ENCODE results near the gene PSD. TPM values are rescaled to one million over a fixed set of nuclear protein-coding genes. Genes with fewer than 3 reads are reported as not detected.
A peak's percentile ranks its signal among the peaks of the same experiment; 100 is the strongest.

The PSD gene
- total RNA-seq, 4 donors from 2014 or later = 88.0 to 268 (median 108) TPM

GRCh38 chr10:102375250-102375649 lies 43.3 kb downstream of the PSD start:
- Histone ChIP-seq H3K4me1 (no peaks in the 10 kb centered on the region), H3K9me3 (no peaks in the 10 kb centered on the region), H3K36me3 (peaks cover 89 to 100% (median 95%) of the 10 kb centered on the region in 4 donors), H3K27me3 (no peaks in the 10 kb centered on the region), H3K4me3 (no peak overlapping the region), H3K27ac (replicated peaks in 1 of 4) (no peak overlapping the region)
- DNase-seq (ENCODE audit: extremely low spot score) = no peak
- 85% methylated on average over 6 of the region's 7 CpGs for WGBS
- intact Hi-C loops (cut with DNase I) = no loop called here
- no peak for TF ChIP-seq POLR2A (IDR thresholded peaks at IDR 0.05; ENCODE audit: low read depth)
- TF ChIP-seq EP300 (IDR thresholded peaks at IDR 0.05) = no peak
- TF ChIP-seq CTCF (IDR thresholded peaks at IDR 0.05) = peak in 1 of 3 experiments; percentile 3

DNA sequence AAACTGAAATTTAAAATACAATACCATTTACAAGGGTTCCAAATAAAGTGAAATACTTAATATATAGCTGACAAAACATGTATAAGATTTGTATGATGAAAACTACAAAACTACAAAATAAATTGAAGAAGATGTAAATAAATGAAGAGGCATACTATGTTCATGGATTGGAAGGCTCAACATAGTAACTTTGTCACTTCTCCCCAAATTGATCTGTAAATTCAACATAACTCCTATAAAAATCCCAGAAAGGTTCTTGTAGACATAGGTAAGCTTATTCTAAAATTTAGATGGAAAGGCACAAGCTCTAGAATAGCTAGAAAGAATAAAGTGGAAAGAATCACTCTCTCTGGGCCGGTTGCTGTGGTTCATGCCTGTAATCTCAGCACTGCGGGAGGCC lies 47.3 kb downstream of the PSD start:
- H3K27ac ChIP-seq (replicated peaks in 1 of 4) = no peak overlapping the region
- DNase-seq (ENCODE audit: extremely low spot score) = no peak
- no peaks in the 10 kb centered on the region for H3K4me1 ChIP-seq
- H3K36me3 ChIP-seq = peaks cover 87 to 100% (median 95%) of the 10 kb centered on the region in 4 donors
- no peaks in the 10 kb centered on the region for H3K27me3 ChIP-seq
- no peak overlapping the region for H3K4me3 ChIP-seq
- TF ChIP-seq CTCF (IDR thresholded peaks at IDR 0.05) = no peak
- TF ChIP-seq POLR2AphosphoS5 (IDR thresholded peaks at IDR 0.05) = no peak
- TF ChIP-seq EP300 (IDR thresholded peaks at IDR 0.05) = no peak
- TF ChIP-seq POLR2A (IDR thresholded peaks at IDR 0.05; ENCODE audit: low read depth) = no peak
- intact Hi-C loops (cut with DNase I) = no loop called here
- WGBS = 100% methylated on average over 2 of the region's 2 CpGs
- H3K9me3 ChIP-seq = no peaks in the 10 kb centered on the region

DNA sequence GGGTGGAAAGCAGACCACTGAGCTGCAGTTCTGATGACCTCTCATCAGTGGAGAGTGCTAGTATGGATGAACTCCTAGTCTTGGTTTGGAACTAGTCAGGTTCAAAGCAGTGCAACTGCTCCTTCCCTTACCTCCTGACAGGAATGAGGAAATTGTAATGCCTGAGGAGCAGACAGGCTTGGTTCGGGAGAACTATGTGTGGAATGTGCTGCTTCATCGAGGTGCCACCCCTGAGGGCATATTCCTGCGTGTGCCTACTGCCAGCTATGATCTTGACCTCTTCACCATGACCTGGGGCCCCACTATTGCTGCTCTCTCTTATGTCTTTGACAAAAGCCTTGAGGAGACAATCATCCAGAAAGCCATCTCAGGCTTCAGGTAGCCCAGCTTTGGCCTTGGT lies 50.5 kb downstream of the PSD start:
- Histone ChIP-seq H3K36me3 (peaks cover 92 to 100% (median 97%) of the 10 kb centered on the region in 4 donors), H3K4me3 (no peak overlapping the region), H3K4me1 (no peaks in the 10 kb centered on the region), H3K9me3 (no peaks in the 10 kb centered on the region), H3K27me3 (no peaks in the 10 kb centered on the region), H3K27ac (replicated peaks in 1 of 4) (no peak overlapping the region)
- WGBS = 70% methylated on average over 3 of the region's 3 CpGs
- no peak for TF ChIP-seq POLR2AphosphoS5 (IDR thresholded peaks at IDR 0.05)
- TF ChIP-seq CTCF (IDR thresholded peaks at IDR 0.05) = no peak
- no peak for TF ChIP-seq POLR2A (IDR thresholded peaks at IDR 0.05; ENCODE audit: low read depth)
- TF ChIP-seq EP300 (IDR thresholded peaks at IDR 0.05) = no peak
- no peak for DNase-seq (ENCODE audit: extremely low spot score)
- intact Hi-C loops (cut with DNase I) = no loop called here

- H3K27ac ChIP-seq (replicated peaks in 1 of 4) = no peak overlapping the region
- intact Hi-C loops (cut with DNase I) = no loop called here
- 100% methylated on average over 1 of the region's 1 CpG for WGBS
- H3K36me3 ChIP-seq = peaks cover 94 to 100% (median 100%) of the 10 kb centered on the region in 4 donors
- DNase-seq (ENCODE audit: extremely low spot score) = no peak
- H3K9me3 ChIP-seq = no peaks in the 10 kb centered on the region
- no peak overlapping the region for H3K4me3 ChIP-seq
- no peaks in the 10 kb centered on the region for H3K4me1 ChIP-seq
- TF ChIP-seq POLR2A (IDR thresholded peaks at IDR 0.05; ENCODE audit: low read depth) (no peak), CTCF (IDR thresholded peaks at IDR 0.05) (no peak), EP300 (IDR thresholded peaks at IDR 0.05) (no peak), POLR2AphosphoS5 (IDR thresholded peaks at IDR 0.05) (no peak)
- no peaks in the 10 kb centered on the region for H3K27me3 ChIP-seq
Measured at GRCh38 chr10:102367441-102367840, 51.1 kb downstream of the PSD start.

DNA sequence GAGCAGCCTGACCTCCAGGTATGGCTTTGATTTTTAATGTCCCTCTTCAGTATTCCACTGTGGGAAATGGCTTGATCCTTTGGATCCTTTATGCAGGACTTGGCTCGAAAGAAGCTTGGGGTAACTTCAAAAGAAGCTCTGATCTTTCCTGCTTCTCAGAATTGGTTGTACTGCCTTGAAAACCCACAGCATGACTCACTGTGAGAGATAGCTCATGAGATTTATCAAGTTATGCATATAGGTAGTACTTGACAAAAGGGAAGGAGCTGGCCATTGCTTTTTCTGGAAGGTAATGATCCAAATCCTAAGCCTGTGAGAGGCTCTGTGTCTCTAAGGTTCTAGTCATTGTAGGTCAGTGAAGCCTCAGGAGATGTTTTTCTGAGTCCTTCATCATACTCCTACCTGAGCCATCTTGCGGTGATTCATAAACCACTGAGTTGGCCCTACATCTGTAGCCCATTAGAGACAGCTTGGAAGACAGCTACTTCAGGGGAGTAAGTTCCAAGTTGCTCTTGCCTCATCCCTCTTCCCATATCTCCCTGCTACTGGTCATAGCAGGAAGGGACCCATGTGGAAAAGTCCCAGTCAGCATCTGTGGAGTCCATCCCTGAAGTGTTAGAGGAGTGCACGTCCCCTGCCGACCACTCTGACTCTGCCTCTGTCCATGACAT lies 59.7 kb downstream of the PSD start:
- Histone ChIP-seq H3K4me1 (no peaks in the 10 kb centered on the region), H3K27me3 (no peaks in the 10 kb centered on the region), H3K27ac (replicated peaks in 1 of 4) (no peak overlapping the region), H3K36me3 (peaks cover 62 to 97% (median 90%) of the 10 kb centered on the region in 4 donors), H3K4me3 (no peak overlapping the region), H3K9me3 (no peaks in the 10 kb centered on the region)
- intact Hi-C loops (cut with DNase I) = no loop called here
- 98% methylated on average over 4 of the region's 4 CpGs for WGBS
- no peak for DNase-seq (ENCODE audit: extremely low spot score)
- TF ChIP-seq POLR2AphosphoS5 (IDR thresholded peaks at IDR 0.05) (no peak), POLR2A (IDR thresholded peaks at IDR 0.05; ENCODE audit: low read depth) (no peak), CTCF (IDR thresholded peaks at IDR 0.05) (no peak), EP300 (IDR thresholded peaks at IDR 0.05) (no peak)
